ENCODE results near the gene TOX3.

The TOX3 gene

DNA sequence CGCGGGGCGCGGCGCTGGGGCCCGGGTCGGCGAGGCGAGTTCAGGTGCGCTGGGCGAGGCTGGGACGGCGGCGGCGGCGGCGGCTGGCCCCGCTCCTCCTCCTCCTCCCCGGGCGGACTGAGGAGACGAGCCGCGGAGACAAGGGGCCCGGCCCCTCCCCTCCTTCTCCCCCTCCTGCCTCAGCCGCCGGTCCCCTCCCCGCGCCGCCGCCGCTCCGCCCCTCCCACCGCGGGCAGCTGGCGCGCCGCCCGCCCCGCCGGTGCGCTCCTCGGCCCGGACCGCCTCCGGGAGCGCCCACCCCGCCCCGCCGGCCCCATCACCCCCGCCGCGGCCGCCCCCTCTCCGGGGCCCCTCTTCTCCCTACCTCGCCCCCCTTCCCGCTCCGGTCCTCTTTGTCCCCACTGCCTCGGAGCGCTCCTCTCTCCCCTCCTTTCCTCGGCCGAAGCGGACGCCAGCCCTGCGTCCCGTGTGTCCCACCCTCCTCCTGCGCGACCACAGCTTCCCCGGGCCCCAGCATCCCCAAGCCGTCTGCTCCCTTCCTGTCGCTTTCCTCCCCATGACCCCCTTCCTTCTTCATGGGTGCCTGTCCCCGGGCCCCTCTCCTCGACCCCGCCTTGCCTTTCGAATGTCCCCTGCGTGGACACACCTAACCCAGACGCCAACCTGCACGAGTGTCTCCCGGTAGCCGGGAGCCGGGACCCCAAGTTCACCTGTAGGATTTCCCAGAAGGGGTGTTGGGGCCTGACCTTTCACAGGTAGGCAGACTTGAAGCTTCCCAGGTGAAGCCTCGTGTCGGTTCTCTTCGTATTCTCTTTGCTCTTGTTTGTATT is at the start of gene TOX3:
Gene TOX3, minus strand, starts transcription at position 140 of the 830 bp plus-strand sequence. CDS start 420 bp downstream, outside the sequence.
- Histone ChIP-seq H3K9me3 (ENCODE audit: low read depth, low read length) (no peaks in the 10 kb centered on the region), H3K9ac (ENCODE audit: insufficient read length) (no peak within 1 kb of the TSS), H3K27ac (no peak within 1 kb of the TSS), H3K36me3 (ENCODE audit: insufficient read depth, low read length) (no peaks in the 10 kb centered on the region), H3K4me3 (no peak within 1 kb of the TSS)
- no peak for TF ChIP-seq EZH2 (IDR thresholded peaks at IDR 0.05)
- TF ChIP-seq POLR2AphosphoS5 (IDR thresholded peaks at IDR 0.05; ENCODE audit: borderline replicate concordance, low read depth, low read length), result no peak
- TF ChIP-seq FOXP2 (optimal IDR thresholded peaks at IDR 0.05; ENCODE audit: control extremely low read depth, extremely low read length, insufficient read depth), result no peak
- DNase-seq (ENCODE audit: low read depth, low spot score), result no peak

GRCh38 chr16:52592778-52593177 is 45.8 kb upstream of the TOX3 start:
- H3K9ac ChIP-seq (ENCODE audit: insufficient read length), result no peak overlapping the region
- no peaks in the 10 kb centered on the region for H3K36me3 ChIP-seq (ENCODE audit: insufficient read depth, low read length)
- H3K27ac ChIP-seq, result no peak overlapping the region
- H3K9me3 ChIP-seq (ENCODE audit: low read depth, low read length), result no peaks in the 10 kb centered on the region
- no peak overlapping the region for H3K4me3 ChIP-seq
- DNase-seq (ENCODE audit: low read depth, low spot score), result no peak
- TF ChIP-seq POLR2AphosphoS5 (IDR thresholded peaks at IDR 0.05; ENCODE audit: borderline replicate concordance, low read depth, low read length), result no peak
- no peak for TF ChIP-seq FOXP2 (optimal IDR thresholded peaks at IDR 0.05; ENCODE audit: control extremely low read depth, extremely low read length, insufficient read depth)
- TF ChIP-seq EZH2 (IDR thresholded peaks at IDR 0.05), result no peak

- no peak overlapping the region for H3K4me3 ChIP-seq
- no peak overlapping the region for H3K9ac ChIP-seq (ENCODE audit: insufficient read length)
- no peak overlapping the region for H3K27ac ChIP-seq
- no peaks in the 10 kb centered on the region for H3K36me3 ChIP-seq (ENCODE audit: insufficient read depth, low read length)
- no peaks in the 10 kb centered on the region for H3K9me3 ChIP-seq (ENCODE audit: low read depth, low read length)
- DNase-seq (ENCODE audit: low read depth, low spot score), result no peak
- TF ChIP-seq FOXP2 (optimal IDR thresholded peaks at IDR 0.05; ENCODE audit: control extremely low read depth, extremely low read length, insufficient read depth) (no peak), EZH2 (IDR thresholded peaks at IDR 0.05) (no peak), POLR2AphosphoS5 (IDR thresholded peaks at IDR 0.05; ENCODE audit: borderline replicate concordance, low read depth, low read length) (no peak)
These were observed 45.1 kb upstream of the TOX3 start for GRCh38 chr16:52591934-52592592.

DNA sequence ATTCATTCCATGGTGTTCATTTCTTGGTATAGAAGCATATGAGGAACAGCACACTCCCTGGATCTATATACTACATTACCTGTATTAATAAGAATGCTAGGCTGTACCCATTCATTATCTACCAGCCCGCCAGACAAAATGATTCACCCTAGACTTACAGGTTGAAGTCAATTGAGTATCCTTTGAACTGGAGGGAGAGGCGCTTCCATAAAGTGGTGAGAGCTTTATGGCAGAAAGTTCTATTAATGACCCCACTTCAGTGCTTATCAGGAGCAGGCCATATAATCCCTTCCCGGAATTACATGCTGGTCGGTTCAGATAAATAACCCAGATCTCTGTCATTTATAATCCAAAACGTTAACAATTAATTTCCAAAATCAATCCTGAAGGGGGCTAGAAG is 44.5 kb upstream of the TOX3 start:
- H3K4me3 ChIP-seq, result no peak overlapping the region
- H3K9ac ChIP-seq (ENCODE audit: insufficient read length), result no peak overlapping the region
- TF ChIP-seq EZH2 (IDR thresholded peaks at IDR 0.05) (no peak), FOXP2 (optimal IDR thresholded peaks at IDR 0.05; ENCODE audit: control extremely low read depth, extremely low read length, insufficient read depth) (no peak), POLR2AphosphoS5 (IDR thresholded peaks at IDR 0.05; ENCODE audit: borderline replicate concordance, low read depth, low read length) (no peak)
- no peaks in the 10 kb centered on the region for H3K36me3 ChIP-seq (ENCODE audit: insufficient read depth, low read length)
- H3K9me3 ChIP-seq (ENCODE audit: low read depth, low read length), result no peaks in the 10 kb centered on the region
- no peak for DNase-seq (ENCODE audit: low read depth, low spot score)
- H3K27ac ChIP-seq, result no peak overlapping the region

DNA sequence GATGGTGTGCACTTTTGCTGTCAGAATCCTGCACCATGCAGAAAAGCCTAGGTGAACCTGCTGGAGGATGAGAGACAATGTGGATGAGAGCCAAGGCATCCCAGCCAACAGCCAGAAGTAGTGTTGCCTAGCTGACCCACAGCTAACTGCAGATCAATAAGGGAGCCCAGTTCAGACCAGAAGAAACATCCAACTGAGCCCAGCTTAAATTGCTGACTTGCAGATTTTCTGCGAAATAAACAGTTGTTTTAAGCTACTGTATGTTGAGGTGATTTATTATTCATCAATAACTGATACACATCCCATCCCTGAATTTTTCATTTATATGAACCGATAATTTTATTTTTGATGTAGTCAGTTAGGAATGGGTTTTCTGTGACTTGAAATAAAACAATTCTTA is 39.2 kb upstream of the TOX3 start:
- H3K9ac ChIP-seq (ENCODE audit: insufficient read length), result no peak overlapping the region
- H3K9me3 ChIP-seq (ENCODE audit: low read depth, low read length), result no peaks in the 10 kb centered on the region
- no peak overlapping the region for H3K27ac ChIP-seq
- TF ChIP-seq FOXP2 (optimal IDR thresholded peaks at IDR 0.05; ENCODE audit: control extremely low read depth, extremely low read length, insufficient read depth) (no peak), POLR2AphosphoS5 (IDR thresholded peaks at IDR 0.05; ENCODE audit: borderline replicate concordance, low read depth, low read length) (no peak), EZH2 (IDR thresholded peaks at IDR 0.05) (no peak)
- no peaks in the 10 kb centered on the region for H3K36me3 ChIP-seq (ENCODE audit: insufficient read depth, low read length)
- DNase-seq (ENCODE audit: low read depth, low spot score), result no peak
- no peak overlapping the region for H3K4me3 ChIP-seq

- H3K27ac ChIP-seq, result no peak overlapping the region
- TF ChIP-seq FOXP2 (optimal IDR thresholded peaks at IDR 0.05; ENCODE audit: control extremely low read depth, extremely low read length, insufficient read depth) (no peak), POLR2AphosphoS5 (IDR thresholded peaks at IDR 0.05; ENCODE audit: borderline replicate concordance, low read depth, low read length) (no peak), EZH2 (IDR thresholded peaks at IDR 0.05) (no peak)
These were observed 37.7 kb upstream of the TOX3 start for GRCh38 chr16:52584354-52585320.

GRCh38 chr16:52581530-52581929 is 34.6 kb upstream of the TOX3 start:
- TF ChIP-seq EZH2 (IDR thresholded peaks at IDR 0.05) (no peak), FOXP2 (optimal IDR thresholded peaks at IDR 0.05; ENCODE audit: control extremely low read depth, extremely low read length, insufficient read depth) (no peak), POLR2AphosphoS5 (IDR thresholded peaks at IDR 0.05; ENCODE audit: borderline replicate concordance, low read depth, low read length) (no peak)

More at GRCh38 chr16:52584354-52585320, 37.7 kb upstream of the TOX3 start:
- H3K4me3 ChIP-seq, result no peak overlapping the region
- no peaks in the 10 kb centered on the region for H3K36me3 ChIP-seq (ENCODE audit: insufficient read depth, low read length)
- H3K9me3 ChIP-seq (ENCODE audit: low read depth, low read length), result no peaks in the 10 kb centered on the region
- H3K9ac ChIP-seq (ENCODE audit: insufficient read length), result no peak overlapping the region
- DNase-seq (ENCODE audit: low read depth, low spot score), result no peak

More at GRCh38 chr16:52581530-52581929, 34.6 kb upstream of the TOX3 start:
- no peaks in the 10 kb centered on the region for H3K36me3 ChIP-seq (ENCODE audit: insufficient read depth, low read length)
- H3K9me3 ChIP-seq (ENCODE audit: low read depth, low read length), result no peaks in the 10 kb centered on the region
- no peak overlapping the region for H3K27ac ChIP-seq
- DNase-seq (ENCODE audit: low read depth, low spot score), result no peak
- H3K4me3 ChIP-seq, result no peak overlapping the region
- no peak overlapping the region for H3K9ac ChIP-seq (ENCODE audit: insufficient read length)

Measured in SK-N-MC (cell line).